Smooth muscle cell of trachea (primary cell): Measurements from ENCODE around the gene CYB5A. TPM values are rescaled to one million over a fixed set of nuclear protein-coding genes. Genes with fewer than 3 reads are reported as not detected.

Experiments used
- total RNA-seq: library from RNA; depleted of rRNA; stranded (reverse); fragments of >200 nt; gene quantifications from 2 replicates; pipeline ENCODE4 v1.2.1, GENCODE V29; 2014

CYB5A gene
- 103 and 109 TPM in 2 replicates for total RNA-seq

GRCh38 chr18:74291771-74292540 lies at the start of gene CYB5A:
TSS of gene CYB5A (minus strand) at chr18:74291963. CDS start at chr18:74291875, 88 bp downstream.

GRCh38 chr18:74315464-74316256 lies 23.9 kb upstream of the CYB5A start, which contains the start of gene C18orf63:
TSS of gene C18orf63 (plus strand) at chr18:74315839. CDS start at chr18:74317866, 2,027 bp downstream.

Other genes starting within 250 kb of the CYB5A start
- 1.2 and 1.5 TPM in 2 replicates for gene FBXO15, start 144.1 kb downstream of the CYB5A start, total RNA-seq
- gene TIMM21, start 143.4 kb downstream of the CYB5A start, total RNA-seq = 19.2 and 24.6 TPM in 2 replicates
- gene C18orf63, start 23.9 kb upstream of the CYB5A start, total RNA-seq = not detected in 2 replicates
- not detected in 2 replicates for gene DIPK1C, start 165.3 kb upstream of the CYB5A start, total RNA-seq
- gene CNDP2, start 204.4 kb upstream of the CYB5A start, total RNA-seq = 54.3 and 83.2 TPM in 2 replicates
- not detected in 2 replicates for gene CNDP1, start 242.5 kb upstream of the CYB5A start, total RNA-seq